Dedifferentiated amniotic fluid mesenchymal stem cell (primary cell): ENCODE measurements around the gene KCNT1.
"Not testable (repeated sequence)": the region's sequence is repeated elsewhere in the genome, so short reads cannot be mapped to it uniquely, and the experiment has no call there.

Source experiments
- DNase-seq: peaks from one replicate; pipeline ENCODE4 v3.0.0-alpha.2; 2016; ENCODE audit errors: extremely low spot score

KCNT1 gene

DNA sequence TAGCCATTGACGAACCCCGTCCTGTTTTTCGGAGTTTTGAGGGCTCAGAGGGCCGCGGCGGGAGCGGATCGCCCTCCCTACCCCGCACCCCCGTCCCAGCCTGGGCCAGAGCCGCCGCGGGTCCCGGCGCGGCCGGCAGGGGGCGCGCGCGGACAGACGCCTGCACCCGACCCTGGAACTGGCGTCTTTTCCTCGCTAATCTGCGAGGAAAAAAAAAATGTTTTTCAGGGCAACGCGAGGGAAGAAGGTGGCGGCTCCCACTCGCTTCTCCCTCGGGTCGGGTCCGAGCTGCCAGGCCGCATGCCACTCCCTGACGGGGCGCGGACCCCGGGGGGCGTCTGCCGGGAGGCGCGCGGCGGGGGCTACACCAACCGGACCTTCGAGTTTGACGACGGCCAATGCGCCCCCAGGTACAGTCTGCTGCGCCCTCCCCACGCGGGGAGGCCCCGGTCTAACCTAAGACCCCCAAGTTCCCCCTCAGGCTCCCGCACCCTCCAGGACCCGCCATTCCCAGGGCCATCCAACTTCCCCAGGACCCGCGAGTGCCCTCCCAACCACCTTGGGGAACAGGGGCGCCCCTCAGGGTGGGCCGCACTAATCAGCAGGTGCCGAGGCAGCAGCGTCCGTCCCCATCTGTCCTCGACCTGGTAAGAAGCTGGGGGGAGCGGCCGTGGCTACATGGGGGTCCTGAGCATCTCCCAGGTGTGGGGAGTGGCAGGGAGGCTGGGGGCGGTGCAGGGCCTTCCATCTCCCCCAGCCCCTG lies at the start of gene KCNT1:
Gene KCNT1 (plus strand): TSS at position 227 of the 763 bp plus-strand sequence. CDS start 74 bp downstream, at position 301.
- DNase-seq: no peak

DNA sequence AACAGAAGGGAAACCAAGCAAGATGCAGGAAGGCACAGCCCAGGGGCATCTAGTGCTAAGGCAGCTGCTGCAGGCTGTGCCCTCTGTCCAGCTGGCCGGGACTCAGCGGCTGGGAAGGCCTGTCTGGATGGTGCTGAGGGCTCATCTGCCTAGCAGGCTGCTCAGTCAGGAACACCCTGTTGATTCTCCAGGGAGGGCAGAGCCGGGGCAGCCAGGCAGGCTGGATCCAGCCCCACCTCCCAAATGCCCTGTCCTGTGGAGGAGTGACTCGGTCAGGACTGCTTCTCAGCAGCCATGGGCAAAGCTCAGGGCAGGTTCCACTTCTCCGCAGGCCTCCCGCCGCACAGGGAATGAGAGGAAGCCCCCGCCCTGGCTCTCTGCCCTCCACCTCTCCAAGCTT lies 46.7 kb upstream of the KCNT1 start:
- DNase-seq: no peak

DNA sequence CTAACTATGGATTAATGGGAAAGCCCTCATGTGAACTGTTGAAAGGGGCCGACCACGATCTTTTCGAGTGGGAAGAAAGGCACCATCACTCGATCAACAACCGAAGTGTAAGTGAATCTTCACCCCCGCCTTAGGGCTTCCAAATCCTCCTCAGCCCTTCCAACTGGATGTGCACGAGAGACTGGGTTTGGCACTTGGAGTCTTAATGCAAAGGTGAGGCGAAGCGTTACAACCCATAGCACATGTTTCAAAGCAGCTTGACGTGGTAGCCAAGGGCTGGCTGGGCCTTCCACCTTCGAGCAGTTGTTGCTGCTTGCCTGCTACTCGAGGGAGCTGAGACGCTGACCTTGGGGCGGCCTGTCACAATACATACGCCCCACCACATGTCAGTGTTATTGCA lies 44.6 kb upstream of the KCNT1 start:
- DNase-seq: no peak

DNA sequence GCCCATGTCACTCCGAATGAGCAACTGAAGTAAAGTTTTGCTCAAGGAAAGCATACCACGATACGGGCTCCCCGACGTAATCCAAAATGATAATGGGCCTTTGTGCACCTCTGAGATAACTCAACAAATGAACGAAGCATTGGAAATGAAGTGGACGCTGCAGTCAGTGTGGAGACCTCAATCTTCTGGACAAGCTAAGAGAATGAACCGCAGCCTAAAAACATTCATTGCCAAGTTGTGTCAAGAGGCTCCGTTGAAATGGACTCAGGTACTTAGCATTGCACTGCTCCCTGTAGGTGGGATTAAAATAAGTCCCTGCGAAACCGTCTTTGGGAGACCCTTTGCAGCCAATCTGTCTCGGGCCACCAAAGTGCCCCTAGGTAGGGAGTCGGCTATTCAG lies 42.7 kb upstream of the KCNT1 start:
- no peak for DNase-seq

DNA sequence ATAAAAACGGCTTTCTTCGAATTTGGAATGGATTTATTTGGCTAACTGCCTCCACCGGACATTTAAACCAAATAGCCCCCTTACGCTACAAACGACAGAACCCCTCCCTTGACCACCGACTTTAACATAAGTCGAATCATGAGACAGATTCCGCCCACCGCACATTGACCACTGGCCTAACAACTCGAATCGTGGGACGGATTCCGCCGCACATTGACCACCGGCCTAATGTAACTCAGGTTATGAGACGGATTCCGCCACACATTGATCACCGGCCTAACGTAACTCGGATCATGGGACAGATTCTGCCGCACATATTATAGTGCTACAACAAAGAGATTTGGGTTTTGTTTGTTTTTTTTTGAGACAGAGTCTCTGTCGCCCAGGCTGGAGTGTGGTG lies 41.6 kb upstream of the KCNT1 start:
- DNase-seq: no peak

DNA sequence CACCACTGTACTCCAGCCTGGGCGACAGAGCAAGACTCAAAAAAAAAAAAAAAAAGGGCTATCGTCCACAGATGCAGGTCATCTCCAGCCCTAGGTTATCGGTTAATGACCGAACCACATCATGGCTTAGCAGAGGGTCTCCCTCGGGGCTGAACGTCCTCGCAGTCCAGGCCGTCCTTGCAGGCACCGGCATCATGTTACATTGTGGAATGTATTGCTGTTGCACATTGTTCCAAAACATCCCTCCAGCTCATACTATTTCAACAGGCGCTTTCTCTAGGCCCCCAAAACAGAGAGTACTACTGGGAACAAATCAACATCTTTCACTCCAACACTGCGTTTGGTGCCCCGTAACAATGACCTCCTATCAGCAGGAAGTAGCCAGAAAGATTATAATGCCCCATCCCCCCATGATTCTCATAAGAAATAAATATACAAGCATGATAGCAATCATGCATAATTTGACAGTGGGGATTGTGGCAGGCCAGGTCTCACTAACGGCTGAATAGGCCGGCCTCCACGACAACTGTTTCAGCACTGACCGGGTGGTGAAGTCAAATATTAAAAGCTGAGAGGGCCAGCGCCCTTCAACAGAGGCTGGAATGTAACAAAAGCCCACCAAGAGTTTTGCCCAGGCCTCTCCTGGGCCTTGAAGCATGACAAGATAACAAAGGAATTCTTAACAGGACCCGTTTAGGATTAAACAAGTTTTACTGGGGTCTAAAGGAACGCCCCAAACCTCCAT lies 40.0 kb upstream of the KCNT1 start:
- no peak for DNase-seq

DNA sequence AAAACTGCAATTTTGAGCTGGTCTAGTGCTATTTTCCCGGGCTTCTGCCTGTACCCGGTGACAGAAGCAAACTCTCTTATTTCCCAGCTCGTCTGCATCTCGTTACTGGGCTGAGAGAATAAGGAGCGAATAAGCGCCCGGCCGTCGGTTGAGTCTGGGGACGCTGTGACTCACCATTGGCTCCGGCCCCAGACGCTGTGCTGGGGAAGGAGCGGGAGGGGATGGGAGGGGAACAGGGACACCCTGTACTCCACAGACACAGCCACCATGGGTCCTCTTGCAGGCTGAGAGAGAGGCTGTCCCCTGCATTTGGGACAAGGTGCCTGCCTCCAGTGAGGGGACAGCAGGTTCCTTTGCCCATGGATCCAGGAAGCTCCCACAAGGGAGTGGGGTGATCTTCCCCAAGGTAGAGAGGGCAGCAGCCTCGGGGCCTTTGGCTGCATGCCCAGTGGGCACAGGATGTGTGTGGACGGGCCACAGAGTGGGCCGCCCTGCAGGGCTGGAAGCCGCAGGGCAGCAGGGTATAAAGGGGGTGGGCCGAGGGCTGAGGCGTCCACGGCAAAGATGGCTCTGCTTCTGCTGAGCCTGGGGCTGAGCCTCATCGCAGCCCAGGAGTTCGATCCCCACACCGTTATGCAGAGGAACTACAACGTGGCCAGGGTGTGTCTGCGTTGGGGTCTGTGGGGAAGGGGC lies 39.1 kb upstream of the KCNT1 start, which contains the start of gene LCN9:
Gene LCN9 (plus strand): TSS at position 552 of the 693 bp plus-strand sequence. CDS start 13 bp downstream, at position 565.
- no peak for DNase-seq

DNA sequence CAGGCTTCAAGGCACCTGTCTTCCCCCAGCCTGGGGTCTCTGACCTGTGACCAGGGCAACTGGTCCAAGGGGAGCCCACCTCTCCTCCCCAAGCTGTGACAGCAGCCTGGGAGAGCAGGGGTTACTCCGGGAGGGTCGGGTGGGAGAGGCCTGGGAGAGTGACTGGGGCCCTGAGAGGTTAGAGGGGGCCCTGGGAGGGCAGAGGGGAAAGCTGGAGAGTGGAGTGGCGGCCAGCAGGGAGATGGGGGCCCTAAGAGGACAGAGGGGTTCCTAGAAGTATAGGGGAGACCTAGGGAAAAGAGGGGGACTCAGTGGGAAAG lies 38.6 kb upstream of the KCNT1 start:
- DNase-seq: no peak

DNA sequence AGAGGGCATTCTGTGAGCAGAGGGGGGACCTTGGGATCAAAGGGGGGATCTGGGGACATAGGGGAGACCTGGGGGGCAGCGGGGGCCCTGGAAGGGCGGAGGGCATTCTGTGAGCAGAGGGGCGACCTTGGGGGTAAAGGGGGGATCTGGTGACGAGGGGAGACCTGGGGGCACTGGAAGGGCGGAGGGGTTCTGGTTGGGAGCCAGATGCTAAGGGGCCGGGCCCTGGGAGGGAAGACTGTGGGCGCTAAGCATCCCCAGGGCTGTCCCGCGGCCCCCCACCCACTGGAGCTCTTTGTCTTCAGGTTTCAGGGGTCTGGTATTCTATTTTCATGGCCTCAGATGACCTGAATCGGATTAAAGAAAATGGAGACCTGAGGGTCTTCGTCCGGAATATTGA lies 38.1 kb upstream of the KCNT1 start:
- no peak for DNase-seq

DNA sequence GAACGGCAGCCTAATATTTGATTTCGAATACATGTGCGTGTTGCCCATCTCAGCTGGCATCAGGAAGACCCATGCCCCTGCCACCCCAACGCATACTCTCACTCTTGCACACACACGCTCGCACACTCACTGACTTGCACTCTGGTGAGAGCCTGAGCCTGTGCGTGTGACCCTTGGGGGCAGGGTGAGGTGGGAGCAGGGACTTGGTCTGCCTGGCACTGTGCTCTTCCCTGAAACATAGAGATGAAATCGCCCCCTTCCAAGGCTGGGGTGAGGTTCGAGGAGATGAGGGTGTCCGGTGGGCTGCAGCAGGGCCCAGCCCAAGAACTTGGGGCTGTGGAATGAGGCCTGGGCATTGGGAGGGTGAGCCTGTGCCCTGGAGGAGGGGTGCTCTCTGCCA lies 37.7 kb upstream of the KCNT1 start:
- DNase-seq: no peak

DNA sequence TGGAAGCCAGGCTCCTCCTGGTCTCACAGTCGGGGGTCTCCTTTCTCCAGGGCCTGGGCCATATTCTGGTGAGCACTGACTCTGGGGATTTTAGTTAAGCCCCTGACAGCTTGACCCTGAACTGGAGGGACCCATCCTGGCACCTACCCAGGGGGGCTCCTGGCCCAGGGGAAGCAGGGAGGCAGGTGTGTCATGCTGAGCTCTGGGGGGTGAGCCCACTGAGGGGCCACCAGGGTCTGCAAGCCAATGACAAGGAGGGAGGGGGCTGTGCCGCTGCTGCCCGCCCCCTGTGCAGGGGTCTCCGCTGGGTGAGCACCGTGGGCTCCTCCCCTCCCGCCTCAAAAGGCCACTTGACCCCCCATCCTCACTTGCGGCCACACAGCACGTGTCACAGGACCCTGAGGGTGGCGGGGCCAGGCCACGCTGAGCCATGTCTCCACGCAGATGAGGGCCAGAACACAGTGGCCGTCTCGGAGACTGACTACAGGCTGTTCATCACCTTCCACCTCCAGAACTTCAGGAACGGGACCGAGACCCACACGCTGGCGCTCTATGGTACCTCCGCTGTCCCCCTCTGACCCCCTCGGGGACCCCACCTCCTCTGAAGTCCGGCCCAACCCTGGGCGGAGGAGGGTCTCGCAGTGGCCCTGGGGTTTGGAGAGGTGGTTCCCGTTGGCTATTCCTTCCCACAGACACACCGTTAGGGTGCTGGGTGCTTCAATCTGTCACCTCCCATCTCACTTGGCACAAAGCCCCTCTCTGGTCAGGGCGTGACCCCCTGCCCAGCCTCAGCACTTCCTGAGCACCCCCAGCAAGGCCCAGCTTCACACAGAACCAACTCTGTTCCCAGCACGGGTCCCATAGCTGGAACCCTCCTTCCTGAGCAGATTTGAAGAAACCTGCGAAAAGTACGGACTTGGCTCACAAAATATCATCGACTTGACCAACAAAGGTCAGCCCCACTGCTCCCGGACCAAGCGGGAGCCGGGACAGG lies 36.9 kb upstream of the KCNT1 start:
- no peak for DNase-seq

DNA sequence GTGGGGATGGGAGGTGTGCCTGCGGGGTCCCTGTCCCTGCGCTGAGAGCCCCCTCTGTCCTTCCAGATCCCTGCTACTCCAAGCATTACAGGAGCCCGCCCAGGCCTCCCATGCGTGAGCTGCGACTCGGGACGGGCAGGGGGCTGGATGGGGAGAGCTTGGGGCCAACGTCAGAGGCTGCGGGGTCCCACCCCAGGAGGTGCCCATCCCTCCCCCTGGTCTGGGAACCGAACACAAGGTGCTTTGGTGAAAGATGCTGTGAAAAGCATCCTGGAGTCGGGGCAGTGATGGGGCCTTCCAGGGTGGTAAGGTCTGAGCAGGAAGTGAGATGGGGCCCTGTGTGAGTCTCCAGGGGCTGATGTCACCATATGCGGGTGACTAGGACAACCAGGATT lies 36.2 kb upstream of the KCNT1 start:
- no peak for DNase-seq

DNA sequence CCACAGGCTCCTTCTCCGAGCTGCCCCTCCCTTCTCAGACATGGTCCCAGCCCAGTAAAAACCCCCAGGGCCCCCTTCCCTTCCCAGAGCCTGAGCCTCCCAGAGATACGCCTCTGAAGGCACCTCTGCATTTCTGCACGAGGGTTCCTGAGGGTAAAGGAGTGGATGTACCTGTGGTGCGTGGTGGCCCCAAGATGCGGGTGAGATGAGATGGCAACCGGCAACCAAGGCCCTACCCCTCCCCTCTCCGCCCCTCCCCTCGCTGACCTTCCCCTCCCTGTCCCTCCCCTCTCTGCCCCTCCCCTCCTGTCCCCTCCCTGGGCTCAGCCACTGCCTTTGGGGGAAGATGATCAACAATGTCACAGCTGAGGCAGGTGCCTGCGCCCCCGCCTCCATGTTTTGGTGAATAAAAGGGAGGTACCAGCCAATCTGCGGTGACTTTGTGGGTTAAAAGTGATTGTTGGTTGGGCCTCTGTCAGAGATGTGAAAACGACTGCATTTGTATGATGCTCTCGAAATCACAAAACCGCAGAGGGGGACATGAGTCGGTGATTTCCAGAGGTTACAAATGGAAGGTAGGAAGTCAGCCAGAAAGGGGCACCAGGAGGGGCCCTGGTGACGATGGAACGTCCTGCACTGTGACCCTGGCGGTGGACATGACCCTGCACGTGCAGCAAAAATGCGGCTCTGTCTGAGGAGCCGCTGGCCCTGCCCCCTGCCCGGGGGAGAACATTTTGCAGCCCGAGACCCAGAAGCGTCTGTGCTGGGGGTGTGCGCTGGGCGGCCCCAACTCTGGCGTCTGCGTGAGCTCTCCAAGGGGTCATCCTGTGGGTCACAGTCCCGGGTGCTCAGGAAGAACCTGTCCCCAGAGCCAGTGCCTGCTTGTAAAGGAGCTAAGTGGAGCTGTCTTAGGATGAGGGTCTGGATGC lies 35.2 kb upstream of the KCNT1 start:
- no peak for DNase-seq

DNA sequence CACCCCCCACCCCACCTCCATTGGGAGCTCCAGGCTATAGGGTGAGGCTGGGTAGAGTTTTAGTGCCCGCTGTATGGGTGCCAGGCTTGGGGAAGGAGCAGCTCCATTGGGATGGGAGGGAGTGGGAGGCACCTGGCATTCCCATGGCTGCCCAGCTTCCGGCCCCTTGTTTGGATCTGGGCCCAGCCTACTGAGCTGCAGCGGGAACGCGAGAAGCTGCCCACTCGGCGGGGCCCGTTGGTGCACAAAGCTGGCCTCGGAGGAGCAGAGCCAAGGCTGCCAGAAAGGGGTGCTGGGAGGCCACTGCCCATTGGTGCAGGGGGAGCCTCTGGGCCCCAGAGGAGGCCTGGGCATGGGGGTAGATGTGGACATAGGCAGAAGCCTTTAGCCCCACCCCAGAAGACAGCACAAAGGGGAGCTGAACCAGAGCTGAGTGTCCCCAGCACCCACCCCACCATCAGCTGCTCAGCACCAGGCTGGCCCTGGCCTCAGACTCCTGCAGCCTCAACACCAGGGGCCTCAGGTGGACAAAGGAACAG lies 34.5 kb upstream of the KCNT1 start:
- no peak for DNase-seq

DNA sequence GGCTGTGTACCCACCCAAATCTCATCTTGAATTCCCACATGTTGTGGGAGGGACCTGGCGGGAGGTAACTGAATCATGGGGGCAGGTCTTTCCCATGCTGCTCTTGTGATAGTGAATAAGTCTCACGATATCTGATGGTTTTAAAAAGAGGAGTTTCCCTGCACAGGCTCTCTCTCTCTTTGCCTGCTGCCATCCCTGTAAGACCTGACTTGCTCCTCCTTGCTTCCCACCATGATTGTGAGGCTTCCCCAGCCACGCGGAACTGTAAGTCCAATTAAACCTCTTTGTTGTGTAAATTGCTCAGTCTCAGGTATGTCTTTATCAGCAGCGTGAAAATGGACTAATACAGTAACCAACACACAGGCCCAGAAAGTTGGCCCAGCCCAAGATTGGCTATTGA lies 33.0 kb upstream of the KCNT1 start:
- DNase-seq: not testable (repeated sequence)

DNA sequence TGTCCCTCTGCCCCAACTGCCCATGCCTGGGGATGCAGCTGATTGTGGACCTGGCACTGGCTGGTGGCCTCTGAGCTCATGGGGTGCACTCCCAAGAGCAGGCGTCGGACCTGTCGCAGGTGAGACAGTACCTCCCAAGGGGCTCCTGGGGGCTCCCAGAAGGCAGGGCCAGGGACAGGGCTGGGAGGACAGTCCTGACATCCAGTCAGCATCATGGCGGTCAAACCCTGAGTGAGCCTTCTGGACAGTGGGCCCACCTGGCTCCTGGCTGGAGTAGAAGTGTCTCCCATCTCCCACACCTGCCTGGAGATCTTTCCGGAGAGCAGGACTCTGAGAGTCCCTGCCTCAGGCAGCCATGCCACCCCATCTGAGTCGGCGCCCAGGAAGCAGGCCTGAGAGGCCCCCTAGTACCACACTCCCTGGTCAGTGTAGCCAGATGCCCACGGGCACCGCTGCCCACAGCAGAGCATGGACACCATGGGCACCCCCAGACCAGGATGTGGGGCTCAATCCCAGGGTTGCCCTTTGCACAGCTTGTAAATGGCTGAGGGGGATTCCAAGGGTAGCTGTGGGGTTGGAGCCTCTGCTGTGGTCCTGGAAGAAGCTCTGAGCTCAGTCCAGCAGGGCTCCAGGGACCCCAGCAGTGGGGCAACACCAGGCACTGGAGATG lies 32.2 kb upstream of the KCNT1 start:
- DNase-seq: no peak

DNA sequence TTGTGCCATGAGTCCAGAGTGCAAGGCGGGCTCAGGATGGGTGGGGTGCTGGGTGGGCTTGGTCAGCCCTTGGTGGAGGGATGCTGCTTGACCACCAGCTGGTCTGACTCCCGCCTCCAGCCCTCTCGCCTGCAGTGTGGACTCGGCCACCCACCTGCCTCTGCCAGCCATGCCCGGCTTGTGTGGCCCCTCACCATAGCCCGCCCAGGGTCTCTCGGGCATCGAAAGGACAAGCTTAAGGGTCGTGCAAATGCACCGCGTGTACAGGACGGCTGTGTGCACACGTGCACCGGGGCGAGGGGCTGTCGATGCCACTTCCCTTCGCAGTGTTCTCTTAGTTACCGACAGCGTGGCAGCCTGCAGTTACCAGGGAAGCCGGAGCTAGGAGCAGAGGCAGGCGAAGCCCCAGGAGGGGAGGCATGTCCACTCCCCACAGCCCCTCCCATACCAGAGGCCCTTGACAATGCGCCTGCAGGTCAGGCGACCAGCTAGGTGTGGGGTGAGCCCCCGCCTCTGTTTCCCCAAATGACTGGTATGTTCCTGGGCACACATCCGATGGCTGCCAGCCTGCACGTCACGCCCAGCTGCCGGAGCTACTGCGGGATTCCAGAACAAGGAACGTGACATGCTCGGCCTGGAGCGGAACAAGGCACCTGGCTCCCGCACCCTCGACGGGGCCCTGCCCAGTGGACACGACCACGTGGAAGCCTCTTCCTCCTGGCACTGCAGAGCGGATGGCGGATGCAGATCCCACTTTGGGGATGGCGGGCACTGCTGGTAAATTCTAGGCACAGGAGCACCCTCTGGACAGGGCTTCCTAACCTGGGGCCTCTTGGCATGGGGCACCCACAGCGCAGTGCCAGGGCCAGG lies 31.0 kb upstream of the KCNT1 start:
- no peak for DNase-seq

DNA sequence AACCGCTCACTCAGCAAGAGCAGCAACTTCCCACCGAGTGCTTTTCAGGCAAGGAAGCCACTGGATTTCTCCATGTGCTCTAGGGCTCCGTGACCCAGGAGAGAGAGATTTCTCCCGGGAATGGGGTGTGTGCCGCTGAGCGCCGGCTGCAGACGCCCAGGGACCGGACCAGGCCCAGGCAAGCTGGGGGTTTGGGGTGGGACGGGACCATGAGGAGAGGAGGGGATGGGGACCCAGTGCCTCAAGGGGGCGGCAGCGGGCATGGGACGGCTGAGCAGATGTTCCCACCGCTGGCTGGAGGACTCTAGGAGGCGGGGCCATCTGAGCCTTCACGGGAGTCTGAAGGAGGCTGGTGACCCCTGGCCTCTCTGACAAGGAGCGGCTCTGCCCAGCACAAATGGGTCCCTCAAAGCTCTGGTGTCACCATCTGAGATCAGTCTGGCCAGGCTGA lies 30.4 kb upstream of the KCNT1 start:
- no peak for DNase-seq

DNA sequence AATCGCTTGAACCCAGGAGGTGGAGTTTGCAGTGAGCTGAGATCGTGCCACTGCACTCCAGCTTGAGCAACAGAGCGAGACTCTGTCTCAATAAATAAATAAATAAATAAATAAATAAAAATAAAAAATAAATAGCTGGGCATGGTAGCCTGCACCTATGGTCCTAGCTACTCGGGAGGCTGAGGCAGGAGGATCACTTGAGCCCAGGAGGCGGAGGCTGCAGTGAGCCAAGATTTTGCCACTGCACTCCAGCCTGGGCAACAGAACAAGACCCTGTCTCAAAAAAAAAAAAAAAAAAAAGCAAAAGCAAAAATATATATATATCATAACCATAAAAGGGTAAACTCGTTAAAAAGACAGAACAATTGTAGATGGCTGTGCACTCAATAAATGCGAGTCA lies 29.2 kb upstream of the KCNT1 start:
- DNase-seq: not testable (repeated sequence)
